Right cardiac atrium (tissue), 5 donors: ENCODE results near the gene CPEB4. TPM values are rescaled to one million over a fixed set of nuclear protein-coding genes. Genes with fewer than 3 reads are reported as not detected.

ENCODE experiments used
- ATAC-seq, 2 donors: fragments of 200-7000 bp; cut with Tn5 transposase; one replicate each; pipeline versions ENCODE4 v1.8.0 to v1.9.1; 2020; ENCODE audit warnings: moderate library complexity in 2 of 2, mild to moderate bottlenecking in 1 of 2
- DNase-seq, 3 donors: peaks; one replicate each; pipeline ENCODE4 v3.0.0-alpha.2; 2020
- H3K27ac ChIP-seq: one replicate; pipeline ENCODE4 v1.5.1; 2013; ENCODE audit warnings: mild to moderate bottlenecking, low read length, control low read depth, moderate library complexity
- H3K27me3 ChIP-seq: one replicate; pipeline ENCODE4 v1.6.1; 2013; ENCODE audit not compliant: control insufficient read depth, insufficient read depth
- H3K4me1 ChIP-seq: one replicate; pipeline ENCODE4 v1.6.1; 2013; ENCODE audit warnings: low read length; ENCODE audit not compliant: control insufficient read depth, insufficient read depth
- H3K4me3 ChIP-seq: one replicate; pipeline ENCODE4 v1.5.1; 2013; ENCODE audit warnings: low read length, control low read depth
- H3K9me3 ChIP-seq: one replicate; pipeline ENCODE4 v1.6.1; 2013; ENCODE audit warnings: low read length; ENCODE audit not compliant: control insufficient read depth
- WGBS: extraction: QIAGEN DNeasy Blood & Tissue Kit; methylation state at CpG from one replicate; pipeline ENCODE4 v1.1.7; 2013; 5-methylcytosine and 5-hydroxymethylcytosine counted together
- intact Hi-C, 4 donors: fragments of 100-400 bp; cut with DNase I; formaldehyde crosslinking; loops; one replicate each; pipeline versions ENCODE4 v1.11.0 to v1.14.0; 2022 to 2023
- polyA plus RNA-seq: library from polyadenylated mRNA; stranded (reverse); fragments of 200-250 nt; gene quantifications from one replicate; pipeline ENCODE4 v1.2.3, GENCODE V29; 2013
- total RNA-seq, 4 donors: library from RNA; stranded (reverse); fragmentation: NEBNext Ultra II Directional; extraction: Animal tissue kit (Norgen Biotek cat#: 25700); gene quantifications; one replicate each; pipeline ENCODE4 v1.2.1, GENCODE V29; 2021
- donor health status: healthy with polysubstance abuse.
- donor health status: DM: no; HTN: yes; CAD: no.
- donor health status: DM: no; HTN: no; CAD: no.
- donor health status: DM: no; HTN: yes; CAD: no; lungs with severe emphysema.
- donor health status: DM: yes; HTN: yes; CAD: no.

The CPEB4 gene
- total and polyA plus RNA-seq, 5 donors = 23.9 to 152 (median 97.2) TPM

GRCh38 chr5:173969167-173970049 is 81.3 kb downstream of the CPEB4 start:
- ATAC-seq = no peak
- H3K27ac ChIP-seq = peak overlapping the region; percentile 22
- no peaks in the 10 kb centered on the region for H3K9me3 ChIP-seq
- H3K4me1 ChIP-seq = peaks cover 6% of the 10 kb centered on the region
- peak in 1 of 3 donors; percentile 55 for DNase-seq
- H3K27me3 ChIP-seq = no peaks in the 10 kb centered on the region
- WGBS = 76% methylated on average over 12 of the region's 12 CpGs
- H3K4me3 ChIP-seq = no peak overlapping the region
- intact Hi-C loops = loop anchor here (5.0 to 10.0 kb wide), 4 partner anchors 55 to 202 kb away; partner anchors contain the start of gene CPEB4 (in 1 of the 4)

DNA sequence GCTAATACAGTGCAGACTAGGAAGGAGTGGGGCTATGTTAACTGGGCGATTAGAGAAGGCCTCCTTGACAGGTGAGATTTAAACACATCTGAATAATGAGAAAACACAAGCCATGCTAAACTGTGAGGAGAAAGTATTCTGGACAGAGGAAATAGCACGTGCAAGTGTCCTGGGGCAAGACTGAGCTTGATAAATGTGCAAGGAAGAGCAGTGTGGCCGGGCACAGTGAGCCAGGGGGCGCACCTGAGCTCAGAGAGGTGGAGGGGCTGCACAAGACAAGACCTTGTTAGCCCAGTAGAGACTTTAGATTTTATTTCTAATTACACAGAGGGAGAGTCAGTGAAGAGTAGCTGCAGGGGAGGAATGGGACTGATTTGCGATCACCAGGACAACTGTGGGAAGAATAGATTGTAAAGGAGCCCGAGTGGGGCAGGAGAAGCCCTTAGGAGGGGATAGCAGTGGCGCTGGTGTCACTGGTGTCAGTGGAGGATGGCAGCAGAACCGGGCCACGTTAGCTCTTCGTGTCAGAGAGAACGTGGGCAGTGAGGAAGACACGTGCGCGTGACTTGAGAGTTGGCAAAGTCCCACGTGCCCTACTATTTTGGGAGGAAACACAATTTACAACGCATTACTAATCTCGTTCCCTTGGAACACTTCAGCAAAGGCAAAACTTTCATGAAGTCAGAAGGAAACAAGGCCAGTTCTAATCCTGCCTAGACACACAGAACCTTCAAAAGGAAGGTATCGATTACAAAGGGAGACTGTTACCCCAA is 82.9 kb downstream of the CPEB4 start:
- DNase-seq (no peak), ATAC-seq (no peak)
- Histone ChIP-seq H3K27me3 (no peaks in the 10 kb centered on the region), H3K4me1 (peaks cover 6% of the 10 kb centered on the region), H3K9me3 (no peaks in the 10 kb centered on the region), H3K4me3 (no peak overlapping the region), H3K27ac (no peak overlapping the region)
- WGBS = 62% methylated on average over 18 of the region's 18 CpGs
- intact Hi-C loops = loop anchor here in 1 of 4 donors (5.0 kb wide), 2 partner anchors 84 to 204 kb away; partner anchors contain the start of gene CPEB4

GRCh38 chr5:173971681-173972345 is 83.7 kb downstream of the CPEB4 start:
- H3K4me3 ChIP-seq = no peak overlapping the region
- H3K4me1 ChIP-seq = peaks cover 6% of the 10 kb centered on the region
- no peak overlapping the region for H3K27ac ChIP-seq
- 87% methylated on average over 5 of the region's 5 CpGs for WGBS
- no peaks in the 10 kb centered on the region for H3K27me3 ChIP-seq
- ATAC-seq (no peak), DNase-seq (no peak)
- intact Hi-C loops = loop anchor here in 2 of 4 donors (2.0 to 5.0 kb wide), 3 partner anchors 85 to 353 kb away; partner anchors contain the start of gene CPEB4 (in 1 of the 2)
- no peaks in the 10 kb centered on the region for H3K9me3 ChIP-seq

DNA sequence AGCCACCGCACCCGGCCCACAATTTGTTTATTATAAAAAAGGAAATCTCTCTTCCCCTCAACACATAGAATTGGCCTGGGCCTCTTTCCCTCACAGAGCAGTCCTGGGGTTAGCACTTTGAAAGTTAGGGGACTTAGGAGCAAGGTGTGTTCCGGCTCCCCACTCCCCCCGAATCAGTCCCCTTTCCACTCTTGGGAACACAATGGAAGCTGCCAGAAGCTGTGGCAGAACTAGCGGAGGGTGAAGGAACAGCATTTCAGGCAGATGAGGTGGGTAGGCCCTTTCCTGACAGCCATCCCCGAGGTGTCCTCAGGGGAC is 84.4 kb downstream of the CPEB4 start:
- intact Hi-C loops = loop anchor here in 2 of 4 donors (2.0 to 5.0 kb wide), 3 partner anchors 85 to 354 kb away; partner anchors contain the start of gene CPEB4 (in 1 of the 2)
- whole genome bisulfite sequencing = 60% methylated on average over 6 of the region's 6 CpGs
- Histone ChIP-seq H3K27ac (no peak overlapping the region), H3K4me1 (peaks cover 6% of the 10 kb centered on the region), H3K27me3 (no peaks in the 10 kb centered on the region), H3K9me3 (no peaks in the 10 kb centered on the region), H3K4me3 (no peak overlapping the region)
- DNase-seq (no peak), ATAC-seq (peak in 1 of 2 donors; percentile 36)

DNA sequence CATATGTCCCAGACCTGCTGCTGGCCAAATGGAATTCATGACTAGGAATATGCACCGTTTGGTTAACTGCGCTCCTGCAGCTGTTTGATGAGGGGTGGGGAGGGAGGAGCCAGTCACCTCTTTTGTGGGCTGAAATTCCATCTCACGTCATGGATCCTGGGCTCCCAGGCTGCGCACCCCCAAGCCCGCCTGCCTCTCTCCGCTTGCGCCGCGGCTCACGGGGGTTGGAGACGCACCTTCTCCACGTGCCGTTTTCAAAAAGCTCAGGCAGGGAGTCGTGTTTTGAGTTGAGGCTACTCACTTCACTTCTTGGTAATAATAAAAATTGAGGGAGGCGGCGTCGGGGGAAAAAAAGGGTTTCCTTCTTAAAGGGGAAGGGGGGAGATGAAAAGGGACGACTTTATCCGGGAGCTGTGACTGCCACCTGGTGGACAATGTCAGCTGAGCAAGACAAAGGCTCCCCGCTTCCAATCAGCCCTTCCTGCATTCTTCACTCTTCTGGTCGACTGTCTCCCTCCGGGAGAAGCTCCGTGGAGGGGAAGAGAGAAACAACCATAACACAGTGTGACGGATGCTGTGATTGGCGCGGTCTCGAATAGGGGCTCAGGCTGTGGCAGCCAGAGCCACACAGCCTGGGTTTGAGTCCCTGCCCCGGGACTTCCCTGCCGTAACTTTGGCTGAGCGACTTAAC is 84.9 kb downstream of the CPEB4 start:
- no peaks in the 10 kb centered on the region for H3K27me3 ChIP-seq
- peak overlapping the region; percentile 38 for H3K27ac ChIP-seq
- peaks cover 6% of the 10 kb centered on the region for H3K4me1 ChIP-seq
- intact Hi-C loops = loop anchor here (1.0 to 5.0 kb wide), 5 partner anchors 86 to 355 kb away; partner anchors contain the start of gene CPEB4 (in 1 of the 4)
- H3K9me3 ChIP-seq = no peaks in the 10 kb centered on the region
- DNase-seq (peak; percentile 83 to 91 (median 87)), ATAC-seq (peak; percentile 83 to 85)
- WGBS = 3% methylated on average over 30 of the region's 30 CpGs
- peak overlapping the region; percentile 23 for H3K4me3 ChIP-seq

DNA sequence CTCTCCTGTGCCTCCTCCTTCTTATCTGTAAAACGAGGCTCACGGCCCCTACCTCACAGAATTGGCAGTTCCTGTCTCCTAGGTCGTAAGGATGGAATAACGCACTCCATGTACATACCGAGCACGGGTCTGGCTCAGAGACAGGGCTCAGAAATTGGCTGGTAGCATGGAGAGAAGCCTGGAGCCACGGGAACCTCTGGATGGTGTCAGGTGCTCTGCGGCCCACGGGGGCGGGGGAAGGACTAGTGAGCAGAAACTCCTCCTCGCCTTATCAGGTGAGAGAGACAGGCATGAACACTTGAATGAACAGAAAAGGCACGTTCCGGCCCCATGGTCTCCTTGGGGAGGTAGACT is 85.4 kb downstream of the CPEB4 start:
- WGBS = 6% methylated on average over 13 of the region's 13 CpGs
- peaks cover 6% of the 10 kb centered on the region for H3K4me1 ChIP-seq
- ATAC-seq = peak; percentile 38 to 47
- no peaks in the 10 kb centered on the region for H3K27me3 ChIP-seq
- intact Hi-C loops = loop anchor here (1.0 to 5.0 kb wide), 5 partner anchors 86 to 355 kb away; partner anchors contain the start of gene CPEB4 (in 1 of the 4)
- peak overlapping the region; percentile 23 for H3K4me3 ChIP-seq
- peak in 2 of 3 donors; percentile 22 to 57 for DNase-seq
- no peaks in the 10 kb centered on the region for H3K9me3 ChIP-seq
- peak overlapping the region; percentile 38 for H3K27ac ChIP-seq

- no peak overlapping the region for H3K27ac ChIP-seq
- DNase-seq (no peak), ATAC-seq (no peak)
- H3K4me3 ChIP-seq = no peak overlapping the region
- 64% methylated on average over 5 of the region's 5 CpGs for WGBS
- no peaks in the 10 kb centered on the region for H3K27me3 ChIP-seq
- intact Hi-C loops = loop anchor here in 1 of 4 donors (5.0 kb wide), 2 partner anchors 87 to 207 kb away; partner anchors contain the start of gene CPEB4
- no peaks in the 10 kb centered on the region for H3K9me3 ChIP-seq
- H3K4me1 ChIP-seq = peaks cover 6% of the 10 kb centered on the region
Observed at GRCh38 chr5:173974688-173975239, 86.6 kb downstream of the CPEB4 start.

GRCh38 chr5:173981185-173981761 is 93.1 kb downstream of the CPEB4 start:
- Histone ChIP-seq H3K4me1 (no peaks in the 10 kb centered on the region), H3K9me3 (no peaks in the 10 kb centered on the region), H3K27me3 (no peaks in the 10 kb centered on the region), H3K4me3 (no peak overlapping the region), H3K27ac (no peak overlapping the region)
- ATAC-seq = no peak
- DNase-seq = no peak
- intact Hi-C loops = no loop called here
- 70% methylated on average over 5 of the region's 5 CpGs for WGBS

DNA sequence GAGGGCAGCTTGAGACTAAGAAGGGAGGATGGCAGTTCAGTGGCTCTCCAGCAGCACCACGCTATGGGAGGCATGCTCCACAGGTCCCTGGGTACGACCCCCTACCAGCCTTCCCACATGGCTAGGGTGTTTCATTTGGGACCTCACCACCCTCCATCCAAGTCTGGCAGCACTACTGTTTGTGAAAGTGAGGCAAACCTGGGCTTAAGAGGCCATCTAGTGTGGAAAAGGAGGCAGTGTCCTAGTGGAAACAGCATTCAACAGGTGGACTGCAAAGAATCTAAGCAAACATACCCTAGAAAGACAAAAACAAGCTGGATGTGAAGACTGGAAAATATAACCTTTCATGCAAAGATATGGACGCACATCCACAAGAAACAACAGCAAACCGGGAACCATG is 96.1 kb downstream of the CPEB4 start:
- ATAC-seq (peak; percentile 43 to 63), DNase-seq (no peak)
- no peak overlapping the region for H3K4me3 ChIP-seq
- no peaks in the 10 kb centered on the region for H3K27me3 ChIP-seq
- 40% methylated on average over 4 of the region's 4 CpGs for WGBS
- no peaks in the 10 kb centered on the region for H3K9me3 ChIP-seq
- H3K27ac ChIP-seq = no peak overlapping the region
- no peaks in the 10 kb centered on the region for H3K4me1 ChIP-seq
- intact Hi-C loops = no loop called here
